Naive thymus-derived CD4-positive, alpha-beta T cell (primary cell): ENCODE measurements around the gene MBNL2. TPM values are rescaled to one million over a fixed set of nuclear protein-coding genes. Genes with fewer than 3 reads are reported as not detected.

Source experiments
- ATAC-seq: fragments of 150-1000 bp; cut with Tn5 transposase; 2 replicates; pipeline ENCODE4 v1.10.0; 2021; ENCODE audit warnings: mild to moderate bottlenecking, moderate library complexity
- CTCF ChIA-PET: fragments of 350-600 bp; sonication (Branson Sonifier 250); formaldehyde crosslinking; loops from one replicate; lab custom pipeline; 2021; ENCODE audit warnings: antibody characterized with exemption; lab: Charles Lee
- POLR2A ChIA-PET: fragments of 350-600 bp; sonication (Branson Sonifier 250); formaldehyde crosslinking; loops from one replicate; lab custom pipeline; 2021; ENCODE audit warnings: antibody characterized with exemption, inconsistent platforms; lab: Charles Lee
- DNase-seq, 9 donors: peaks; one replicate each; pipeline versions ENCODE4 v3.0.0 to v3.0.0-alpha.2; 2020 to 2022; ENCODE audit warnings: mixed read lengths in 1 of 9
- H3K27ac ChIP-seq: one replicate; pipeline ENCODE4 v1.7.0; 2013; ENCODE audit warnings: mild to moderate bottlenecking, low read depth, low read length, moderate library complexity
- H3K27me3 ChIP-seq, 2 donors: one replicate each; pipeline ENCODE4 v1.7.0; 2013; ENCODE audit warnings: low read length in 2 of 2, mild to moderate bottlenecking in 2 of 2, moderate library complexity in 2 of 2; ENCODE audit not compliant: control insufficient read depth in 2 of 2, insufficient read depth in 2 of 2
- H3K36me3 ChIP-seq, 3 experiments: 1 replicate in 2 of 3; 2 replicates in 1 of 3; pipeline ENCODE4 v1.7.0; 2013; ENCODE audit warnings: low read length in 3 of 3, mild to moderate bottlenecking in 3 of 3, moderate library complexity in 1 of 3; ENCODE audit not compliant: insufficient read depth in 3 of 3, control insufficient read depth in 2 of 3
- H3K4me1 ChIP-seq, 2 donors: one replicate each; pipeline ENCODE4 v1.7.0; 2013; ENCODE audit warnings: low read length in 2 of 2, mild to moderate bottlenecking in 2 of 2, moderate library complexity in 1 of 2; ENCODE audit not compliant: control insufficient read depth in 2 of 2, insufficient read depth in 2 of 2
- H3K4me3 ChIP-seq: 2 replicates; pipeline ENCODE4 v1.7.0; 2013; ENCODE audit warnings: mild to moderate bottlenecking, low read length
- H3K9me3 ChIP-seq, 3 experiments: 1 replicate in 2 of 3; 2 replicates in 1 of 3; pipeline ENCODE4 v1.7.0; 2013; ENCODE audit warnings: low read length in 3 of 3; ENCODE audit not compliant: control insufficient read depth in 2 of 3
- H3K27ac Mint-ChIP-seq, 9 donors: one replicate each; pipeline ENCODE4 v1.8.0; 2020 to 2022; ENCODE audit warnings: mixed read lengths in 9 of 9, mild to moderate bottlenecking in 8 of 9, moderate library complexity in 5 of 9, inconsistent platforms in 2 of 9
- H3K27me3 Mint-ChIP-seq, 5 donors: one replicate each; pipeline ENCODE4 v1.8.0; 2021 to 2022; ENCODE audit warnings: mixed read lengths in 5 of 5, mild to moderate bottlenecking in 1 of 5
- H3K36me3 Mint-ChIP-seq, 5 donors: one replicate each; pipeline ENCODE4 v1.8.0; 2020 to 2022; ENCODE audit warnings: mixed read lengths in 5 of 5, mild to moderate bottlenecking in 3 of 5, inconsistent platforms in 1 of 5
- H3K4me1 Mint-ChIP-seq, 7 donors: one replicate each; pipeline ENCODE4 v1.8.0; 2020 to 2022; ENCODE audit warnings: mixed read lengths in 7 of 7, mild to moderate bottlenecking in 3 of 7, inconsistent platforms in 1 of 7
- H3K4me3 Mint-ChIP-seq, 10 donors: one replicate each; pipeline ENCODE4 v1.8.0; 2020 to 2022; ENCODE audit warnings: mild to moderate bottlenecking in 10 of 10, mixed read lengths in 10 of 10, moderate library complexity in 6 of 10, inconsistent platforms in 2 of 10
- H3K9me3 Mint-ChIP-seq, 11 donors: one replicate each; pipeline ENCODE4 v1.8.0; 2020 to 2022; ENCODE audit warnings: mixed read lengths in 11 of 11, mild to moderate bottlenecking in 4 of 11, inconsistent platforms in 1 of 11, moderate library complexity in 1 of 11
- intact Hi-C, 2 donors: fragments of 100-400 bp; cut with micrococcal nuclease; formaldehyde crosslinking; loops; one replicate each; pipeline ENCODE4 v1.15.1; 2023
- polyA plus RNA-seq, 2 donors: library from polyadenylated mRNA; unstranded; fragments of 300-500 nt; fragmentation: Illumina TruSeq; gene quantifications; one replicate each; pipeline ENCODE4 v1.2.3, GENCODE V29; 2021
- total RNA-seq, 6 experiments: library from RNA in 5 of 6; stranded (reverse) in 5 of 6; gene quantifications; 1 replicate in 5 of 6; 2 replicates in 1 of 6; pipeline ENCODE4 v1.2.3 and lab custom pipeline; 2021 to 2026

The MBNL2 gene
- total and polyA plus RNA-seq, 7 experiments from 2014 or later = 13.4 to 28.6 (median 23.3) TPM

- peaks cover 15 to 61% (median 31%) of the 10 kb centered on the region in 5 donors for H3K36me3 Mint-ChIP-seq
- peaks cover 50 to 78% (median 71%) of the 10 kb centered on the region in 7 donors for H3K4me1 Mint-ChIP-seq
- H3K27me3 ChIP-seq = no peaks in the 10 kb centered on the region
- POLR2A ChIA-PET = interaction anchor here (0.8 kb wide), 1 partner anchor 147 kb away, joined by 3 read pairs; no protein-coding TSS in a partner anchor
- peak overlapping the region in 2 of 9 donors; percentile 14 to 26 for H3K27ac Mint-ChIP-seq
- DNase-seq (no peak), ATAC-seq (no peak)
- peaks cover 0 to 25% of the 10 kb centered on the region in 2 donors for H3K4me1 ChIP-seq
- H3K9me3 Mint-ChIP-seq = peaks cover 0 to 4% (median 0%) of the 10 kb centered on the region in 11 donors
- H3K36me3 ChIP-seq = no peaks in the 10 kb centered on the region
- H3K4me3 Mint-ChIP-seq = peak overlapping the region in 1 of 10 donors; percentile 2
- no peak overlapping the region for H3K4me3 ChIP-seq
- CTCF ChIA-PET = no interaction called here
- intact Hi-C loops = loop anchor here in 1 of 2 donors (2.0 to 5.0 kb wide), 2 partner anchors 32 to 37 kb away; partner anchors contain the start of gene MBNL2
- no peaks in the 10 kb centered on the region for H3K27me3 Mint-ChIP-seq
- H3K9me3 ChIP-seq = no peaks in the 10 kb centered on the region
- H3K27ac ChIP-seq = no peak overlapping the region
Observed at GRCh38 chr13:97259798-97260714, 37.9 kb downstream of the MBNL2 start.

GRCh38 chr13:97261254-97262005 lies 39.3 kb downstream of the MBNL2 start:
- no peak overlapping the region for H3K4me3 ChIP-seq
- Mint-ChIP-seq H3K9me3 (peaks cover 0 to 3% (median 0%) of the 10 kb centered on the region in 11 donors), H3K36me3 (peaks cover 14 to 52% (median 23%) of the 10 kb centered on the region in 5 donors), H3K27me3 (no peaks in the 10 kb centered on the region), H3K27ac (peak overlapping the region in 4 of 9 donors; percentile 1 to 36 (median 16)), H3K4me3 (peak overlapping the region in 4 of 10 donors; percentile 18 to 26 (median 23)), H3K4me1 (peaks cover 43 to 72% (median 61%) of the 10 kb centered on the region in 7 donors)
- no peaks in the 10 kb centered on the region for H3K36me3 ChIP-seq
- H3K27me3 ChIP-seq = no peaks in the 10 kb centered on the region
- ATAC-seq = peak; percentile 57
- ChIA-PET POLR2A (no interaction called here), CTCF (interaction anchor here (0.7 kb wide), 1 partner anchor 38 kb away, joined by 3 read pairs; no protein-coding TSS in a partner anchor)
- H3K9me3 ChIP-seq = no peaks in the 10 kb centered on the region
- intact Hi-C loops = no loop called here
- H3K4me1 ChIP-seq = peaks cover 0 to 25% of the 10 kb centered on the region in 2 donors
- no peak overlapping the region for H3K27ac ChIP-seq
- DNase-seq = no peak

- peak; percentile 36 for ATAC-seq
Observed at GRCh38 chr13:97262058-97262457, 39.9 kb downstream of the MBNL2 start.

GRCh38 chr13:97263160-97263559 lies 41.0 kb downstream of the MBNL2 start:
- Histone ChIP-seq H3K27me3 (no peaks in the 10 kb centered on the region), H3K4me1 (peaks cover 0 to 25% of the 10 kb centered on the region in 2 donors), H3K4me3 (no peak overlapping the region), H3K27ac (no peak overlapping the region), H3K36me3 (no peaks in the 10 kb centered on the region), H3K9me3 (no peaks in the 10 kb centered on the region)
- Mint-ChIP-seq H3K27me3 (no peaks in the 10 kb centered on the region), H3K9me3 (no peaks in the 10 kb centered on the region), H3K4me1 (peaks cover 41 to 57% (median 50%) of the 10 kb centered on the region in 7 donors), H3K4me3 (peak overlapping the region in 1 of 10 donors; percentile 18), H3K27ac (peak overlapping the region in 3 of 9 donors; percentile 24 to 77 (median 35)), H3K36me3 (peaks cover 7 to 47% (median 13%) of the 10 kb centered on the region in 5 donors)
- ChIA-PET POLR2A (no interaction called here), CTCF (no interaction called here)
- ATAC-seq (no peak), DNase-seq (no peak)
- intact Hi-C loops = no loop called here

More at GRCh38 chr13:97262058-97262457, 39.9 kb downstream of the MBNL2 start:
- no peaks in the 10 kb centered on the region for H3K27me3 Mint-ChIP-seq
- H3K4me1 Mint-ChIP-seq = peaks cover 41 to 65% (median 57%) of the 10 kb centered on the region in 7 donors
- peaks cover 11 to 49% (median 20%) of the 10 kb centered on the region in 5 donors for H3K36me3 Mint-ChIP-seq
- Histone ChIP-seq H3K27me3 (no peaks in the 10 kb centered on the region), H3K4me1 (peaks cover 0 to 25% of the 10 kb centered on the region in 2 donors), H3K36me3 (no peaks in the 10 kb centered on the region), H3K4me3 (no peak overlapping the region), H3K9me3 (no peaks in the 10 kb centered on the region), H3K27ac (no peak overlapping the region)
- POLR2A ChIA-PET = no interaction called here
- intact Hi-C loops = no loop called here
- CTCF ChIA-PET = interaction anchor here (0.7 kb wide), 1 partner anchor 39 kb away, joined by 3 read pairs; no protein-coding TSS in a partner anchor
- H3K9me3 Mint-ChIP-seq = peaks cover 0 to 2% (median 0%) of the 10 kb centered on the region in 11 donors
- DNase-seq = no peak
- H3K4me3 Mint-ChIP-seq = peak overlapping the region in 4 of 10 donors; percentile 18 to 26 (median 22)
- H3K27ac Mint-ChIP-seq = peak overlapping the region in 5 of 9 donors; percentile 6 to 82 (median 36)

DNA sequence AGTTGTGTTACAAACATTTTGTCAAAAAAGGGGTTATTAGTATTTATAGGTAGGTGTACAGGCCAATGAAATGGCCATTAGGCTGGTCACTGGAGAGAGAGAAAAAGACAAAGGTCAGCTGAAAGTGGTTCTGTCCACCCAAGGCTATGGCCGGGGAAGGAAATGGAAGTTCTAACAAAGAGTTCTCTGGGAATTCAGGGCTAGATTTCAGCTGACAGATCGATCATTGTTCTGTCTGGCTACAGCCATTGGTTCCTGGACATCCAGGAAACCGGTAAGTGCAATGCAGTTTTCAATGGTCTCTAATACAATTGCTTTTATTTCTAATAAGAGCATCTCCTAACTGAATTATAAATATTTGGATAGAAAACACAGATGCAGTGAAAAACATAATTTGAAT lies 42.5 kb downstream of the MBNL2 start:
- POLR2A ChIA-PET = no interaction called here

DNA sequence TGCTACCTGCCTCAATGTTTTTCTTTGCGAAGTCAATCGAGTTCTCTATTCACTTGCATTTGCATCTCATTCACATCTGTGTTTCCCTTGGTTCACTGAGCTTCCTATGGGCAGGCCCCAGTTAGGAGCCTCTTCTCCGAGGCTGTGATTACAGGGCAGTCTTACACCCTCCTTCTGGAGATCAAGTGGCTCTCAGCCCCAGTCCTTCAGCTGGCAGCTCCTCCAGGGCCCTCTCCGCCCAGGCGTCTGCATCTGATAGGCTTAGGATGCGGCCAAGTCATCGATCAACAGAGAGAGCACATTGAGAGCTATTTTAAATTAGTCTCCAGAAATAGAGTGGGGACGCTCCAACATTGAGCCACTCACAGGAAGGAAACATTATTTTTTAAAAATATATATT lies 44.2 kb downstream of the MBNL2 start:
- peaks cover 4 to 35% (median 10%) of the 10 kb centered on the region in 5 donors for H3K36me3 Mint-ChIP-seq
- CTCF ChIA-PET = no interaction called here
- no peak for DNase-seq

More for the DNA sequence above, 42.5 kb downstream of the MBNL2 start:
- H3K4me3 Mint-ChIP-seq = no peak overlapping the region
- Histone ChIP-seq H3K4me3 (no peak overlapping the region), H3K9me3 (no peaks in the 10 kb centered on the region), H3K27ac (no peak overlapping the region), H3K4me1 (peaks cover 0 to 23% of the 10 kb centered on the region in 2 donors), H3K27me3 (no peaks in the 10 kb centered on the region), H3K36me3 (no peaks in the 10 kb centered on the region)
- peaks cover 4 to 44% (median 10%) of the 10 kb centered on the region in 5 donors for H3K36me3 Mint-ChIP-seq
- H3K4me1 Mint-ChIP-seq = peaks cover 34 to 55% (median 47%) of the 10 kb centered on the region in 7 donors
- intact Hi-C loops = no loop called here
- no peaks in the 10 kb centered on the region for H3K9me3 Mint-ChIP-seq
- H3K27me3 Mint-ChIP-seq = no peaks in the 10 kb centered on the region
- DNase-seq (no peak), ATAC-seq (no peak)
- CTCF ChIA-PET = no interaction called here
- no peak overlapping the region for H3K27ac Mint-ChIP-seq

More for the DNA sequence above, 44.2 kb downstream of the MBNL2 start:
- no peak overlapping the region for H3K27ac ChIP-seq
- peaks cover 0 to 6% of the 10 kb centered on the region in 2 donors for H3K4me1 ChIP-seq
- POLR2A ChIA-PET = no interaction called here
- ATAC-seq = no peak
- H3K27me3 Mint-ChIP-seq = no peaks in the 10 kb centered on the region
- no peak overlapping the region for H3K4me3 Mint-ChIP-seq
- no peaks in the 10 kb centered on the region for H3K9me3 Mint-ChIP-seq
- intact Hi-C loops = no loop called here
- H3K9me3 ChIP-seq = no peaks in the 10 kb centered on the region
- no peaks in the 10 kb centered on the region for H3K27me3 ChIP-seq
- H3K27ac Mint-ChIP-seq = no peak overlapping the region
- no peaks in the 10 kb centered on the region for H3K36me3 ChIP-seq
- peaks cover 18 to 50% (median 32%) of the 10 kb centered on the region in 7 donors for H3K4me1 Mint-ChIP-seq
- H3K4me3 ChIP-seq = no peak overlapping the region
